Tibial artery (tissue), 4 donors: ENCODE results near the gene C4A.
"Not testable (repeated sequence)": the region's sequence is repeated elsewhere in the genome, so short reads cannot be mapped to it uniquely, and the experiment has no call there.

ENCODE experiments used
- DNase-seq, 2 donors: peaks; one replicate each; pipeline ENCODE4 v3.0.0-alpha.2; 2019
- H3K27ac ChIP-seq, 2 donors: fragments of 200-600 bp; sonication (generic) in 1 of 2; 1 replicate in 1 of 2; 2 replicates in 1 of 2; pipeline ENCODE4 v1.5.1; 2018 to 2019; ENCODE audit warnings: mild to moderate bottlenecking in 1 of 2
- H3K27me3 ChIP-seq, 2 donors: fragments of 200-600 bp; sonication (generic) in 1 of 2; one replicate each; pipeline versions ENCODE4 v1.5.1 to v1.6.0; 2016 to 2019
- H3K36me3 ChIP-seq, 3 donors: fragments of 200-600 bp; sonication (generic) in 2 of 3; one replicate each; pipeline ENCODE4 v1.5.1; 2016 to 2019; ENCODE audit warnings: mild to moderate bottlenecking in 2 of 3
- H3K4me1 ChIP-seq, 4 donors: fragments of 200-600 bp; sonication (generic) in 2 of 4; 1 replicate in 3 of 4; 2 replicates in 1 of 4; pipeline ENCODE4 v1.5.1; 2016 to 2019
- H3K4me3 ChIP-seq, 2 donors: fragments of 200-600 bp; sonication (generic) in 1 of 2; 1 replicate in 1 of 2; 2 replicates in 1 of 2; pipeline ENCODE4 v1.5.1; 2018 to 2019; ENCODE audit warnings: mild to moderate bottlenecking in 2 of 2
- H3K9me3 ChIP-seq, 3 donors: fragments of 200-600 bp; sonication (generic) in 1 of 3; one replicate each; pipeline ENCODE4 v1.5.1; 2016 to 2019
- intact Hi-C: fragments of 100-400 bp; cut with DNase I; formaldehyde crosslinking; loops from one replicate; pipeline ENCODE4 v1.15.0; 2023; ENCODE audit warnings: low total_unique reads
- TF ChIP-seq, protein P1 (sequence below), 2 experiments: fragments of 200-600 bp in 1 of 2; fragments of 450-650 bp in 1 of 2; IDR thresholded peaks; one replicate each; pipeline ENCODE4 v1.5.1; 2017 to 2019; ENCODE audit warnings: antibody characterized with exemption in 2 of 2, mild to moderate bottlenecking in 1 of 2, moderate library complexity in 1 of 2

C4A gene

DNA sequence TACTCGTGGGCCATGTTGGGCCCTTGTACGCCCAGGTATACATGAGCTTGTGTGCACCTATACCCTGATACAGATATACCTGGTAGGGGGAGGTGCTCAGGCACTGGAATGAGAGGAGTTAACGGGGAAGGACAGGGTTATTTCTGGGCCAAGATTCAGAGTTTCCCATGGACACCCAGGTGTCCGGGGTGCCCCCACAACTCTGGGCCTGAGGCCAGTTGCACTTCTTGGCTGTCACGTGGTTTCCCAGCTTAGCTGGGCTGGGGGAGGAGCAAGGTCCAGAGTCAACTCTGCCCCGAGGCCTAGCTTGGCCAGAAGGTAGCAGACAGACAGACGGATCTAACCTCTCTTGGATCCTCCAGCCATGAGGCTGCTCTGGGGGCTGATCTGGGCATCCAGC is at the start of gene C4A:
TSS of gene C4A (plus strand) at position 314 of the 400 bp plus-strand sequence. CDS start at position 365, 51 bp downstream.
- H3K27me3 ChIP-seq, H3K4me1 ChIP-seq, DNase-seq, intact Hi-C loops, H3K9me3 ChIP-seq, H3K27ac ChIP-seq, H3K4me3 ChIP-seq: not testable (repeated sequence)
- peaks cover 13 to 22% (median 14%) of the 10 kb centered on the region in 3 donors for H3K36me3 ChIP-seq

DNA sequence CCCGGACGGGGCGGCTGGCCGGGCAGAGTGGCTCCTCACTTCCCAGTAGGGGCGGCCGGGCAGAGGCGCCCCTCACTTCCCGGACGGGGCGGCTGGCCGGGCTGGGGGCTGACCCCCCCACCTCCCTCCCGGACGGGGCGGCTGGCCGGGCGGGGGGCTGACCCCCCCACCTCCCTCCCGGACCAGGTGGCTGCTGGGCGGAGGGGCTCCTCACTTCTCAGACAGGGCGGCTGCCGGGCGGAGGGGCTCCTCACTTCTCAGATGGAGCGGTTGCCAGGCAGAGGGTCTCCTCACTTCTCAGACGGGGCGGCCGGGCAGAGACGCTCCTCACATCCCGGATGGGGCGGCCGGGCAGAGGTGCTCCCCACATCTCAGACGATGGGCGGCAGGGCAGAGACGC is 49.7 kb upstream of the C4A start:
- H3K27ac ChIP-seq, H3K27me3 ChIP-seq, DNase-seq, H3K4me1 ChIP-seq, intact Hi-C loops, H3K36me3 ChIP-seq, H3K4me3 ChIP-seq, H3K9me3 ChIP-seq: not testable (repeated sequence)

DNA sequence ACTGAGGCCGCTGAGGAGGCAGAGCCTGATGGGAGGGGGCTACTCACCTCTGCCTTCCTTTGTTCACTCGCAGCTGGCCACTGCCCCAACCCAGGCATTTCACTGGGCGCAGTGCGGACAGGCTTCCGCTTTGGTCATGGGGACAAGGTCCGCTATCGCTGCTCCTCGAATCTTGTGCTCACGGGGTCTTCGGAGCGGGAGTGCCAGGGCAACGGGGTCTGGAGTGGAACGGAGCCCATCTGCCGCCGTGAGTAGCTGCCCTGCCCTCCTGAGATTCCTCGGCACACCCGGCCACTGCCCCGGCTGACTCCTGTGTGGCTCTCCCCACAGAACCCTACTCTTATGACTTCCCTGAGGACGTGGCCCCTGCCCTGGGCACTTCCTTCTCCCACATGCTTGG is 48.3 kb upstream of the C4A start:
- H3K4me3 ChIP-seq = no peak overlapping the region
- DNase-seq = no peak
- intact Hi-C loops = no loop called here
- no peak overlapping the region for H3K27ac ChIP-seq
- no peaks in the 10 kb centered on the region for H3K4me1 ChIP-seq
- no peaks in the 10 kb centered on the region for H3K36me3 ChIP-seq
- peaks cover 0 to 5% of the 10 kb centered on the region in 2 donors for H3K27me3 ChIP-seq
- TF ChIP-seq, protein P1, sequence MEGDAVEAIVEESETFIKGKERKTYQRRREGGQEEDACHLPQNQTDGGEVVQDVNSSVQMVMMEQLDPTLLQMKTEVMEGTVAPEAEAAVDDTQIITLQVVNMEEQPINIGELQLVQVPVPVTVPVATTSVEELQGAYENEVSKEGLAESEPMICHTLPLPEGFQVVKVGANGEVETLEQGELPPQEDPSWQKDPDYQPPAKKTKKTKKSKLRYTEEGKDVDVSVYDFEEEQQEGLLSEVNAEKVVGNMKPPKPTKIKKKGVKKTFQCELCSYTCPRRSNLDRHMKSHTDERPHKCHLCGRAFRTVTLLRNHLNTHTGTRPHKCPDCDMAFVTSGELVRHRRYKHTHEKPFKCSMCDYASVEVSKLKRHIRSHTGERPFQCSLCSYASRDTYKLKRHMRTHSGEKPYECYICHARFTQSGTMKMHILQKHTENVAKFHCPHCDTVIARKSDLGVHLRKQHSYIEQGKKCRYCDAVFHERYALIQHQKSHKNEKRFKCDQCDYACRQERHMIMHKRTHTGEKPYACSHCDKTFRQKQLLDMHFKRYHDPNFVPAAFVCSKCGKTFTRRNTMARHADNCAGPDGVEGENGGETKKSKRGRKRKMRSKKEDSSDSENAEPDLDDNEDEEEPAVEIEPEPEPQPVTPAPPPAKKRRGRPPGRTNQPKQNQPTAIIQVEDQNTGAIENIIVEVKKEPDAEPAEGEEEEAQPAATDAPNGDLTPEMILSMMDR (IDR thresholded peaks at IDR 0.05) = no peak
- no peaks in the 10 kb centered on the region for H3K9me3 ChIP-seq

DNA sequence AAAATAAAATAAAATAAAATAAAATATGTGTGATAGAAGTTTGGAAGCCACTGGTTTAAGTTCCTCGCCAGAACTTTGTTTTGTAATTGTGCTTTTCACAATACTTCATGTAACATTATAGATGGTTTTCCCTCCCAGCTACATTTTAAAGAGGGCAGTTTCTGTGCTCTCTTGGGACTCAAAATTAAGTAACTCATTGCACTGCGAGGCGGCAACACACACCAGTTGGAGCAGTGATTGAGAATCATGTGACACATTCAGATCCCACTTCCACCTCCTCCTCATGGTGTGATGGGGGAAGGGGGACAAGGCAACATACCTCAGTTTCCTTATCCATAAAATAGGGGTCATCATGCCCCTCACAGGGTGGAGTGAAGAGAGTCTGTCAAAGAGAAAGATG is 46.8 kb upstream of the C4A start:
- intact Hi-C loops = no loop called here
- no peaks in the 10 kb centered on the region for H3K27me3 ChIP-seq
- no peaks in the 10 kb centered on the region for H3K9me3 ChIP-seq
- no peaks in the 10 kb centered on the region for H3K36me3 ChIP-seq
- no peak overlapping the region for H3K27ac ChIP-seq
- no peak overlapping the region for H3K4me3 ChIP-seq
- no peak for DNase-seq
- no peaks in the 10 kb centered on the region for H3K4me1 ChIP-seq
- TF ChIP-seq, protein P1 (IDR thresholded peaks at IDR 0.05) = no peak

DNA sequence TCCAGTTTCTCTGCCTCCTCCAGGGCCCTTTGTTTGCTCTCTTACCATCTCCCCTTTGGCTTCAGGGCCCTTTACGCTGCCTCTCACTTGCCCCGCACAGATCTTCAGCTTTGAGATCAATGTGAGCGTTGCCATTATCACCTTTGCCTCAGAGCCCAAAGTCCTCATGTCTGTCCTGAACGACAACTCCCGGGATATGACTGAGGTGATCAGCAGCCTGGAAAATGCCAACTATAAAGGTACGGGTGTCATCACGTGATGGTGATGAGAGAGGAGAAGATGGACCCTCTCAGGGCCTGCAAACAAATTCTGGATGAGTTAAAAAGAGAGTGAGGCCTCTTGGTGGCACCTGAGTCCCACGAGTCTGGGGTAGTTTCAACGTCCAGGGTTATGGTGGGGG is 46.0 kb upstream of the C4A start:
- no peaks in the 10 kb centered on the region for H3K4me1 ChIP-seq
- no peaks in the 10 kb centered on the region for H3K27me3 ChIP-seq
- H3K9me3 ChIP-seq = no peaks in the 10 kb centered on the region
- TF ChIP-seq, protein P1 (IDR thresholded peaks at IDR 0.05) = no peak
- intact Hi-C loops = no loop called here
- H3K4me3 ChIP-seq = no peak overlapping the region
- no peaks in the 10 kb centered on the region for H3K36me3 ChIP-seq
- no peak for DNase-seq
- no peak overlapping the region for H3K27ac ChIP-seq

DNA sequence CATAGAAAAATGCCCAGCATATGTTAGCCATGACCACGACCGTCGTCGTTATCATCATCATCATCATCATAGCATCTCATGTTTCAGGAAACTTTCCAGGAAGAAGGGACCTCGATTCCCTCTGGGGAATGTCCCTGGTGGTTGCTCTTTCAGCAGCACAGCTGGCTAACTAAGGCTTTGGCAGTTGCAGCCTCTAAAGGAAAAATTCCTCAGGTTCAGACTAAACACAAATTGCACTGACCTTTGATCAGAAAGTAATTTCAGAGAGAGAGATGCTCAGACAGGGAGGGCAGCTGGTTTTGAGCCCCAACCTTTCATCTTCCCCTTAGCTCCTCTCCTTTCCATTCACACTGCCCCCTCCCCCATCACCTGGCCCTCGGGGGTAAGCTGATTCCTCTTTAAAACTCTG is 41.6 kb upstream of the C4A start:
- Histone ChIP-seq H3K4me3 (no peak overlapping the region), H3K9me3 (no peaks in the 10 kb centered on the region), H3K27ac (no peak overlapping the region), H3K4me1 (peaks cover 0 to 8% (median 6%) of the 10 kb centered on the region in 4 donors), H3K36me3 (no peaks in the 10 kb centered on the region), H3K27me3 (no peaks in the 10 kb centered on the region)
- TF ChIP-seq, protein P1 (IDR thresholded peaks at IDR 0.05) = no peak
- intact Hi-C loops = no loop called here
- DNase-seq = no peak

DNA sequence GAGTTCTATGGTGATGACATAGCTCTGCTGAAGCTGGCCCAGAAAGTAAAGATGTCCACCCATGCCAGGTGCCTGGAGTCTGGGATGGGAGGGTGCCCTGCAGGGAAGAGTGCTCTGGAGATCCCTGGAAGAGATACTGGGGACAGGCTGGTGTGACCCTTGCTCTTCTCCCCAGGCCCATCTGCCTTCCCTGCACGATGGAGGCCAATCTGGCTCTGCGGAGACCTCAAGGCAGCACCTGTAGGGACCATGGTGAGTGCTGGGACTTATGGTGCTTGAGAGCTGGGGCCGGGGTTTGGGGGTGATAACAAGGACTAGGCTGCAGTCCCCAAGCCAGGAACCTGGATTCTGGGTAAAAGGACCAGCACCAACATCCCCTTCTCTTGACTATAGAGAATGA is 38.1 kb upstream of the C4A start:
- intact Hi-C loops = no loop called here
- Histone ChIP-seq H3K27ac (no peak overlapping the region), H3K9me3 (no peaks in the 10 kb centered on the region), H3K4me3 (no peak overlapping the region), H3K27me3 (no peaks in the 10 kb centered on the region), H3K36me3 (no peaks in the 10 kb centered on the region), H3K4me1 (peaks cover 0 to 27% (median 21%) of the 10 kb centered on the region in 4 donors)
- no peak for DNase-seq
- TF ChIP-seq, protein P1 (IDR thresholded peaks at IDR 0.05) = no peak
